Measurements from ENCODE around the gene RRAS. TPM values are rescaled to one million over a fixed set of nuclear protein-coding genes. Genes with fewer than 3 reads are reported as not detected.
A peak's percentile ranks its signal among the peaks of the same experiment; 100 is the strongest.

Gene RRAS
- total and polyA plus RNA-seq, 9 donors = 24.2 to 63.4 (median 37.6) TPM

DNA sequence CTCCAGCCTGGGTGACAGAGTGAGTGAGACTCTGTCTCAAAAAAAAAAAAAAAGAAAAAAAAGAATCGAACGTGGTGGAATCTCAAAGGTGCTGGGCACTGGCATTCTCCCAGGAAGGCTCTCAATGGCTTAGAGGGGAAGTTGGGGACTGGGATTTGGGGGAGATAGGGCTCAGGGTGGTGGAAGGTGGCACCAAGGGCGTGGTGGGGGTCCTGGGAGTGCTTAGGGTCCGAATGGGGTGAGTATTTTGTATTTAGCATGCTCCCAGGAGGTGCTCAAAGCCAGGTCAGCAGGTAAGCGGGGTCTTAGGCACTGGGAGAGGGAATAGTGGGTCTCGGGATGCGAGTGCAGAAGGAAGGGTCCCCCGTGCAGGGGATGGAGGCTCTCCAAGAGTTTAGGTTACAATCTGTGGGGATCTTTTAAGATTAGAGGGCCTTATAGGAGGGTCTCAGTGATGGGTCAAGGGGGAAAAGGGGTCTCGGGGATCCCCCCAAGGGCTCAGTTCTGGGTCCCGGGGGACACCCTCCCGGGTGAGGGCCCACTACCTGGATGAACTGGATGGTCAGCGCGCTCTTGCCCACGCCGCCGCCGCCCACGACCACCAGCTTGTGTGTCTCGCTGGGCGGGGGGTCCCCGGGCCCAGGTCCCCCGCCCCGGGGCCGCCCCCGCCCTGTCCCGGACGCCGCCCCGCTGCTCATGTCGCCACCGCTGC is 386 bp downstream of the RRAS start:
- intact Hi-C loops (cut with DNase I) = loop anchor here in 2 of 4 donors (2.0 to 5.0 kb wide), 3 partner anchors 38 to 49 kb away; partner anchors contain the start of genes PRR12 (in 2 of the 2) and PRMT1 (in 1 of the 2)
- Histone ChIP-seq H3K27ac (peak overlapping the region; percentile 77 to 98), H3K4me3 (peak overlapping the region; percentile 80), H3K9me3 (no peaks in the 10 kb centered on the region), H3K27me3 (no peaks in the 10 kb centered on the region), H3K4me1 (ENCODE audit: insufficient read depth) (peaks cover 12% of the 10 kb centered on the region), H3K36me3 (no peaks in the 10 kb centered on the region)
- DNase-seq = peak in 4 of 5 donors; percentile 51 to 67 (median 64)
- peak; percentile 44 for TF ChIP-seq POLR2A (IDR thresholded peaks at IDR 0.05)
- TF ChIP-seq EP300 (IDR thresholded peaks at IDR 0.05) = peak; percentile 23
- TF ChIP-seq, protein P1, sequence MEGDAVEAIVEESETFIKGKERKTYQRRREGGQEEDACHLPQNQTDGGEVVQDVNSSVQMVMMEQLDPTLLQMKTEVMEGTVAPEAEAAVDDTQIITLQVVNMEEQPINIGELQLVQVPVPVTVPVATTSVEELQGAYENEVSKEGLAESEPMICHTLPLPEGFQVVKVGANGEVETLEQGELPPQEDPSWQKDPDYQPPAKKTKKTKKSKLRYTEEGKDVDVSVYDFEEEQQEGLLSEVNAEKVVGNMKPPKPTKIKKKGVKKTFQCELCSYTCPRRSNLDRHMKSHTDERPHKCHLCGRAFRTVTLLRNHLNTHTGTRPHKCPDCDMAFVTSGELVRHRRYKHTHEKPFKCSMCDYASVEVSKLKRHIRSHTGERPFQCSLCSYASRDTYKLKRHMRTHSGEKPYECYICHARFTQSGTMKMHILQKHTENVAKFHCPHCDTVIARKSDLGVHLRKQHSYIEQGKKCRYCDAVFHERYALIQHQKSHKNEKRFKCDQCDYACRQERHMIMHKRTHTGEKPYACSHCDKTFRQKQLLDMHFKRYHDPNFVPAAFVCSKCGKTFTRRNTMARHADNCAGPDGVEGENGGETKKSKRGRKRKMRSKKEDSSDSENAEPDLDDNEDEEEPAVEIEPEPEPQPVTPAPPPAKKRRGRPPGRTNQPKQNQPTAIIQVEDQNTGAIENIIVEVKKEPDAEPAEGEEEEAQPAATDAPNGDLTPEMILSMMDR (IDR thresholded peaks at IDR 0.05) = no peak
- 4 to 7% (median 5%) methylated on average over 23 to 31 of the region's 31 CpGs for WGBS, 3 donors

DNA sequence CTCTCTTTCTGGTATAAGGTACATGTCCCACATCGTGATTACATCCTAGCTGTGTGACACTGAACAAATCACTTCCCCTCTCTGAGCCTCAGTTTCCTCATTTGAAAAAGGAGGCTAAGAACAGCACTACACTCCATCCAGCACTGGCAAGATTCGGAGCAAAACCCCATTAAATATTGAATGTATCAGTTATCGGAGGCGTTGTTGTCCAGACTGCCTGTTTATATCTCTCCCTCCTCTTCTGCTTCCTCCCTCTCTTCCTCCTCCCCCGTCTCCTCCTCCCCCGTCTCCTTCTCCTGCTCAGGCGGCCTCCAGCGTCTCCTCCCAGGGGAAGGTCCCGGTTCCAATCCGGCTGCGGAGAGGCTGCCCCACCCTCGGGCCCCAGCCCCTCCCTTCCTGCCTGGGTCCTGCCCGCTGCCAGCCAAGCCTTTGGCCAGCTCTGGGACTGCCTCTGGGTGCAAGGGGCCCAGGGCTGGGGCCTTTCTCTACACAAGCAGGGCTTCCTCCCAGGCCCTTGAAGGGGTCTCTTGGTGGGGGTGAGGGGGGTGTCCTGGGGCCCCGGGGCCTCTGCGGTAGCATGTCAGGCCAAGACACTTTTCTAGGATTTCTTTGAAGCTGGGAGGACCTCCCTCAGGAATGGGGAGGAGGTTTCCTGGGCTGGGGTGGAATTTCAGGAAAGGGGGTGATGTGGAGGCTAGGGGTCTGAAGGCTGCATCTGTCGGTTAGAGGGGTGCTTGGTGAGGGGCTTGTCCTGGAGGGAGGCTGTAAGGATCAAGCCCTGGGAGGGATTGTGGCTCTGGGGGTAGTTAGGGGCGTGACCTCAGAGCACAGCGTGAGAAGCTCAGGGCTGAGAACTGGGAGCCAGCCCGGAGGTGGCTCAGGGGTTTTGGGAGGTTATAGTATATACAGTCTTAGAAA is 1.9 kb downstream of the RRAS start:
- intact Hi-C loops (cut with DNase I) = loop anchor here in 2 of 4 donors (2.0 to 5.0 kb wide), 2 partner anchors 46 to 47 kb away; partner anchors contain the start of gene PRR12 (in 2 of the 2)
- H3K4me1 ChIP-seq (ENCODE audit: insufficient read depth) = peaks cover 10% of the 10 kb centered on the region
- WGBS, 3 donors = 6 to 9% (median 8%) methylated on average over 19 of the region's 19 CpGs
- H3K27ac ChIP-seq = peak overlapping the region; percentile 42
- no peaks in the 10 kb centered on the region for H3K36me3 ChIP-seq
- no peaks in the 10 kb centered on the region for H3K27me3 ChIP-seq
- no peaks in the 10 kb centered on the region for H3K9me3 ChIP-seq
- H3K4me3 ChIP-seq = peak overlapping the region; percentile 80
- TF ChIP-seq, protein P1 (IDR thresholded peaks at IDR 0.05) = no peak
- TF ChIP-seq POLR2A (IDR thresholded peaks at IDR 0.05) = no peak
- TF ChIP-seq EP300 (IDR thresholded peaks at IDR 0.05) = no peak
- peak; percentile 75 to 83 (median 81) for DNase-seq

DNA sequence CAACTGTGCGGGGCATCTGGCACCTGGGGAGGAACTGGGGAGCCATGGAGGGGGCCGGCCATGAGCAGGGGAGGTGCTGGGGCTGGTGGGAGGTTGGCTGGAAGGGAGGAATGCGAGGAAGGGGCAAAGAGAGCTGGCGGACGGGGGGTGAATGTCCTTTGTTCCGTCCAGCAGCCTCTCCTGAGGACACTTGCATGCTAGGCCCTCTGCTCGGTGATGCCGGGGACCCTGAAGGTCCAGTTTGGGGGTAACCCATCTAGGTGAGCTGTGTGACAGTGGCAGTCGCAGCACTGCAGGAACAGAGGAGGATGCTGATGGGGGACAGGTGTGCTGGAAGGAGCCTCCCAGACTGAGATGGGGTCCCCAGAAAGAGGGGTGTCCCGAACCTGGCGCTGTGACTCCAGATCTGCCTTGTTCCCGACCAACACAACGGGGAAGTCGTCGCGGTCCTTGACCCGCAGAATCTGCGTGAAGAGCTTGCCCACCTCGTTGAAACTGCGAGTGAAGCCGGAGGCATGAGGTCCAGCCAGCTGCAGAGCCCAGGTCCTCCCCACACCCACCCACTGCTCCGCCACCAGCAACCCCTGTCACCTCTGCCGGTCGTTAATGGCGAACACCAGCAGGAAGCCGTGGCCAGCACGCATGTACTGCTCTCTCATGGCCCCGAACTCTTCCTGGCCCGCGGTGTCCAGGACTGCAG is 3.6 kb downstream of the RRAS start:
- H3K9me3 ChIP-seq = no peaks in the 10 kb centered on the region
- peak in 1 of 5 donors; percentile 48 for DNase-seq
- WGBS, 3 donors = 62 to 75% (median 74%) methylated on average over 29 to 30 of the region's 30 CpGs
- no peak overlapping the region for H3K4me3 ChIP-seq
- no peaks in the 10 kb centered on the region for H3K27me3 ChIP-seq
- intact Hi-C loops (cut with DNase I) = loop anchor here in 1 of 4 donors (5.0 kb wide), 1 partner anchor 44 kb away; the partner anchor contains the start of gene PRR12
- H3K4me1 ChIP-seq (ENCODE audit: insufficient read depth) = peaks cover 7% of the 10 kb centered on the region
- TF ChIP-seq EP300 (IDR thresholded peaks at IDR 0.05) = no peak
- no peak for TF ChIP-seq POLR2A (IDR thresholded peaks at IDR 0.05)
- TF ChIP-seq, protein P1 (IDR thresholded peaks at IDR 0.05) = no peak
- no peaks in the 10 kb centered on the region for H3K36me3 ChIP-seq
- H3K27ac ChIP-seq = no peak overlapping the region

Measured in ovary (tissue), 9 donors.